NCI-H1694 (cell line): ENCODE measurements around the gene SEMA4D.

Experiments
- DNase-seq: peaks from one replicate; lab custom pipeline; 2025; lab: John Stamatoyannopoulos, UW

Gene SEMA4D

GRCh38 chr9:89464300-89464901, 33.5 kb downstream of the SEMA4D start:
- no peak for DNase-seq

GRCh38 chr9:89462817-89463683, 34.9 kb downstream of the SEMA4D start:
- no peak for DNase-seq

GRCh38 chr9:89462199-89462598, 35.7 kb downstream of the SEMA4D start:
- DNase-seq = no peak

GRCh38 chr9:89461265-89461664, 36.6 kb downstream of the SEMA4D start:
- no peak for DNase-seq

- no peak for DNase-seq
Observed at GRCh38 chr9:89460551-89460950, 37.4 kb downstream of the SEMA4D start.

- no peak for DNase-seq
Observed at GRCh38 chr9:89458768-89459496, 39.0 kb downstream of the SEMA4D start.

- DNase-seq = no peak
Observed at GRCh38 chr9:89457376-89457855, 40.5 kb downstream of the SEMA4D start.

GRCh38 chr9:89455356-89455824, 42.5 kb downstream of the SEMA4D start:
- no peak for DNase-seq

- DNase-seq = no peak
Observed at GRCh38 chr9:89454498-89455355, 43.2 kb downstream of the SEMA4D start.

- no peak for DNase-seq
Observed at GRCh38 chr9:89453452-89453851, 44.5 kb downstream of the SEMA4D start.

- no peak for DNase-seq
Observed at GRCh38 chr9:89452561-89452960, 45.4 kb downstream of the SEMA4D start.

GRCh38 chr9:89450213-89450612, 47.7 kb downstream of the SEMA4D start:
- DNase-seq = no peak

- no peak for DNase-seq
Observed at GRCh38 chr9:89449261-89449671, 48.6 kb downstream of the SEMA4D start.

GRCh38 chr9:89448821-89449220, 49.1 kb downstream of the SEMA4D start:
- no peak for DNase-seq

GRCh38 chr9:89448381-89448780, 49.5 kb downstream of the SEMA4D start:
- no peak for DNase-seq

- DNase-seq = no peak
Observed at GRCh38 chr9:89447416-89447815, 50.5 kb downstream of the SEMA4D start.

- no peak for DNase-seq
Observed at GRCh38 chr9:89446961-89447310, 51.0 kb downstream of the SEMA4D start.

- no peak for DNase-seq
Observed at GRCh38 chr9:89446261-89446960, 51.5 kb downstream of the SEMA4D start.

GRCh38 chr9:89445801-89446251, 52.1 kb downstream of the SEMA4D start:
- DNase-seq = no peak

- no peak for DNase-seq
Observed at GRCh38 chr9:89444925-89445765, 52.8 kb downstream of the SEMA4D start.
